NCI-H2196 treated with DMSO at 0.1 percent for 48 hours (cell line): Measurements from ENCODE around the gene PPP1R2B.
"Not testable (repeated sequence)": the region's sequence is repeated elsewhere in the genome, so short reads cannot be mapped to it uniquely, and the experiment has no call there.

Source experiments
- DNase-seq: peaks from one replicate; lab custom pipeline; 2025; ENCODE audit not compliant: unreplicated experiment; lab: John Stamatoyannopoulos, UW

The PPP1R2B gene

DNA sequence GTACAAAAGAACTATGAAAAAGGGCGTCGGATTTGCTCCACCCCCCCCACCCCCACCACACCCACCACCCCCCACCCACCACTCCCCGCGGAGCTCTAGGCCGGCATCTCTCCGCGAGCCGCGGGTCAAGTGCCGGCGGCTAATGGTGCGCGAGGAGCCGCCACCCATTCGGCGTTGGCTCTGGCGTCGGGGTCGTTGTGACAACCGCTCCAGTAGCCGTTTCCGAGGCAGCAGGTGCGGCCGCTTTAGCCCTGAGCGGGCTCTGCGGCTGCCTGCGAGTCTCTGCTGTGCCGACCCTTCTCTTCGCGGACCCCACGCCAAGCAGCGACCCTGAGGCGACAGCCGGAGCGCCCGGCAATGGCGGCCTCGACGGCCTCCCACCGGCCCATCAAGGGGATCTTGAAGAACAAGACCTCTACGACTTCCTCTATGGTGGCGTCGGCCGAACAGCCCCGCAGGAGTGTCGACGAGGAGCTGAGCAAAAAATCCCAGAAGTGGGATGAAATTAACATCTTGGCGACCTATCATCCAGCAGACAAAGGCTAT lies at the start of gene PPP1R2B:
TSS of gene PPP1R2B (plus strand) at position 90 of the 546 bp plus-strand sequence. CDS start at position 358, 268 bp downstream.
- no peak for DNase-seq

DNA sequence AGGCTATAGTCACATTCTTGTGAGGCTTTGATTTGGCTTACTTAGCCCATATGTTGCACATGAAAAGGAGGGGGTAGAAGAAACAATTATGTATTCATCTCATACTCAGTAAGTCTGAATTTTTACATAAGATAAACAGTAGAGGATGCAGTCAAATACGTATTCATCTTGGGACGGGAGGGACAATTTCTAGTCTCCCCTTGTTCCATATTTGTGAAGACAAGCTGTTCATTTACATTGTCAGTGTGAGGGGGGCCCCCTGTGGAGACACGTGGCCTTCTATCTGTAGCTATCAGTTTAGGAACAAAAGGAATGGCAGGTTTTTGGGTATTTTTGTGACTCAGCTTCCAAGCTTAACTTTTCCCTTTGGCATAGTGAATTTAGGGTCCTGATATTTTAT lies 49.2 kb upstream of the PPP1R2B start:
- no peak for DNase-seq

DNA sequence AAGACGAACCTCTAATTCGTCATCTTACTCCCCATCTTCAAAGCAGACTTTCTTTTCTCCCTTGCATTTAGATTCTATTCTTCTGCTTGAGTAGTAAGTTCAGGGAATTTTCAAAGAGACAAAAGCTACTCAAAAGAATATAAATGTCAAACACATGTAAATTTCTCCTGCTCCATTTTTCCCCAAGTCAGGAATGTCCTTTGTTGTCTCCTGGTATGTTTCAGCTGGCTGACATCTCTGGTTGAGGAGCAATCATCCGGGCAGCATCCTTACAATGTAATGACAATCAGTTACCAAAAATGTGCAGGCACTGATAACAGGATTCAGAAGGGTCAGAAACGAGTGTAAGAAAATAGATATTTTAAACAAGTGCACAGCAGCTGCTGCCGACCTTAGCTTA lies 47.6 kb upstream of the PPP1R2B start:
- no peak for DNase-seq

DNA sequence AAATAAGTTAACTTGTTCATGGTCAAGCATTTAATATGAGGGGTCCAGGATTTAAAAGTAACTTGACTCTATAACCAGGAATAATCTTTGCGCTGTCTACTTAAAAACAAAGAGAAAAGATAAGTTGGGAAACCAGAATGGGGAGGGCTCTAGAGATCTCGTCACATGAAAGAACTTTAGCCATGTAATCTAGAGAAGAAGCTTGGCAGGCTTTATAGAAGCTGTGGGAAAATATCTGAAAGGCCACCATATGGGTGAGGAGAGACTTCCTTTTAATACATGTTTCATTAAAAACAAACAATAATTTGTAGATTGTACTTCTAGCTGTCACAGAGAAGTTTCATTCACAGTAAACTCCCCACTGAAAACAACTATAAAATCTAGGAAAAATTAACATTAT lies 46.7 kb upstream of the PPP1R2B start:
- no peak for DNase-seq

DNA sequence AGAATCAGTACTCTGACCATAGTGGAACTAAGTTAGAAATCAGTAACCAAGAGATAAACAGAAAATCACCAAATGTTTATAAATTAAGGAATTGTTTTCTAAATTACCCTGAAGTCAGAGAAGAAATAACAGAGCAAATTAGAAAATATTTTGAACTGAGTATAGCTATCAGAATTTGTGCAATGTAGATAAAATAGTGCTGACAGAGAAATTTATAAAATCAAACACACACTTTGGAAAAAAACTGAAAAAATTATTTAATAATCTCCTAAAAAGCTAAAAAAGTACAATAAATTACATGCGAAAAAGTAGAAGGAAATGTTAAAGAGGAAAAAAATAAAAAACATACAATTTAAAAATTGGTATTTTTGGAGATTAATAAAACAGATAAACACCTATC lies 37.1 kb upstream of the PPP1R2B start:
- no peak for DNase-seq

DNA sequence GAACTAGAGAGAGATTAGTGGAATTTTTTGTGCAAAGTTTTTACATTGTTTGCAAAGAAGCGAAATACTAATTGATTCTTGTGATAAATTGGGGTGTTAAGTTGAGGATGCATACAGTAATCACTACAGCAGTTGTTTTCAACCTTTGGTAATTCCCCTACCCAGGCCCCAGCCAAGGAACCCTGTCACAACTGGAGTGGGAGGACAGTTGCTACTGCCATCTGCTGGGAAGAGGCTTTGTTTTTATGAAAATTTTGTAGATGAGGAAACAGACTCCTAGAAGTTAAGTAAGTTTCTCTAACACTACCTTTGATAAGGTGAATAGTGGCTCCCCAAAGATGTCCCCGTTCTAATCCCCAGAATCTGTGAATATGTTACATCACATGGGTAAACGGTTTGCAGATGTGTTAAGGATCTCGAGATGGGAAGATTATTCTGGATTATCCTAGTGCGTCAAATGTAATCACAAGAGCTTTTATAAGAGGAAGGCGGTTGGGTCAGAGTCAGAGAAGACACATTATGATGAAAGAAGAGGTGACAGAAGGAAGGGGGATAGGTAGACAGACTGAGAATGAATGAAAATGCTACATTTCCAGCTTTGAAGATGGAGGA lies 34.0 kb upstream of the PPP1R2B start:
- DNase-seq: no peak

DNA sequence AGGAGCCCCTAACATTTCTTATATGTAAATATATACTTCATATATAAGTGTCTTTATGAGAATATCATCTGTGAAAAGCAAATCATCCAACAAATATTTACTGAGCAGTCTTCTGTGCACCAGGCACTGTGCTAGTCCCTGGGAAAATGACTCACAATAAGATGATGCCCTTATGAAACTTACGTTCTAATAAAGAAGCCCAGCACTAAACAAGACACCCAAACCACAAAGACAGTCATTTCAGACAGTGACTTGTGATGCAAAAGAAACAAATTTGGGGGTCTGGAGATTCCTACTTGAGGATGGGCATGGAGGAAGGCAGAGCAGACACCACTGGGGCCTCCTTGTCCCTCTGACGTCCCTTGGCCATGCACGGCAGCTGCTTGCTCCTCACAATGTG lies 30.6 kb upstream of the PPP1R2B start:
- no peak for DNase-seq

DNA sequence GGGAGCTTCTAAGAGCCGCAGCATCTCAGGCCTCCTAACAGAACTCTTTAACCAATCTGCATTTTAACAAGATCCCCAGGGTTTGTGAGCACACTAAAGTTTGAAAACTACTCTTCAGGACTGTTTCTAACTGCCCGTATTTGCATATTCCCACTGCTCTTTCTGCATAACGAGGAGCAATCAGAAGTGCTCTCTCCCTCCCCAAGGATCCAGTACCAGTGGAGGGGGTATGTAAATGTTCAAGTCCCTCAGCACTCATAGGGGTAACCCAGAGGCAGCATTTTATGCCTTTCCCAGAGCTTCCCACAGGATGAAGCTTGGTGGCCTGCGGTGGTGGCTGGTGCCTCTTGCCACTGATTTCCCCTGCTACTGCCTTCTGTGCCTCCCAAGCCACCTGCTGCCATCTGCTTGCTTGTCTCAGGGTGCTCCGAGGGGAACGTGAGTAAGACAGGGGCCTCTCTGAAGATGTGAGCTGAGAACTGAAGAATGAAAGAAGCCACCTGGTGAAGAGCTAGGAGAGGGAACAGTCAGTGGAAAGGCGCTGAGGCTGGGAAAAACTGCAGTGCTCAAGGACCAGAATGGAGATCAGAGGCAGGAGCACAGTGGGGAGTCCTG lies 30.0 kb upstream of the PPP1R2B start:
- DNase-seq: no peak

DNA sequence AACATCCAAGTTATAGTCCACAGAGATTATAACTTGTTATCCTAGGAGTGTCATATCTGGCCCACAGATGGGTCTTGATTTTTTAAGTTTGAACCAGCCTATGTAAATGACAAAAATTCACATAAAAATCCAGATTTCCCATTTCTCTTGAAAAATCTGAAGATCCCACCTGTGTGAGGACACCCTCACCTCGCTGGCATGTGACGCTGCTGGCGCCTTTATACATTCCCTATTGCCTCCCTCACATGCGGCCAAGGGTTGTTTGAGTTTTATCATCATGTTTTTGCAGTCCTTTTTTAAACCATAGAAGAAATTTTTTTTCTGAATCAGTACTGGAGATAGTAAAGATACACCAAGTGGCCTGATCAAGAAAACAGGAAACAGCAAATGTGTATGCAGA lies 25.9 kb upstream of the PPP1R2B start:
- DNase-seq: no peak

DNA sequence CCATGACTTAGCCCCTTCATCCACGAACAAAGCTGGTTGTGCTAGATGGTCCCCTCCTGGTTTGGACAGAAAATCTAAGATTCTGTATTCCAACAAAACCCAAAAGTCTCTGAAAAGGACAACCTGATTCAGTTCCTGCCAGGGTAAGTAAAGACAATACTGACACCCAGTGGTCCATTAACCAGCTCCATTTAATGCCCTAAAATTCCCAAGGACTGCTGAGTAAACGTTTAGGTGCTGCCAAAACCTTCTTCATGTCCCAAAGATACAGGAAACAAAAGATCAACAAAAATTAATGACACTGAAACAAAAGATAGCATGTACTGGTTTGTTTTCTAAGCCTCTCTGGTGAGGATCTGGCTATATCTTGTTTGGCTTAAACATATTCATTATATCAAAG lies 25.3 kb upstream of the PPP1R2B start:
- peak; percentile 65 for DNase-seq

DNA sequence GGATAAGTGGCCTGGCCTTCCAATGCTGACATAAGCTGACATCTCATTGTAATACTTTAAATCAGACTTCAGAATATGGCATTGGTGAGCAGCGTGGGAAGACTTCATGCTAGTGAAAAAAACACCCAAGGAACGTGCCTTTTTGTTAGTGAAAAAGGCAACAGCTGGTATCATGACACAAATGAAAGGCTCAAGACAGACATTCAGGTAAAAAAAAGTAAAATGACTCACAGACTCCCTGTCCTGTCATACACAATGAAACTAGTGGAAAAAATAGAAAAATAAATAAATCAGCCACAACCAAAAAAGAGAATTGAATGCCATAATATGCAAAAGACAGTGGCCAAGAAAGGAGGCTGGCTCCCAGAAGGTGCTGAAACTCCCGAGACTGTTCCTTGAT lies 24.4 kb upstream of the PPP1R2B start:
- DNase-seq: no peak

DNA sequence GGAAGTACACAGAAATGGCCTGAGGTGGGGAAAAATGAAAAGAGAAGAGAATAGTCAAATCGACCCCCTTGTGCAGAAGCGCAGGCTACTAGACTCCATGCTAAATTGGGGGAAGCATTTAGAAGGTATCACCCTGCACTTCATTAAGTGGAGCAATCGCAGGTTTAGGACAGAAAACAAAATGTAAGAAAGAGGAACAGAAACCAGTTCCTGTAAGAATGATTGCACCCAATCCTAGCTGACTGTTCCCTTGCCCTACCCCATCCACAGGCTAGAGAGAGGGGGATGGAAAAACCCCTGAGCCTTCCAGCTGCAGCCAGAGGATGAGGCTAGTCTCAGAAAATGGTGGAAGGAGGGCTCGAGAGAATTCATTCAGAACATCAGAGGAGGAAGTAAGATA lies 23.9 kb upstream of the PPP1R2B start:
- DNase-seq: no peak

DNA sequence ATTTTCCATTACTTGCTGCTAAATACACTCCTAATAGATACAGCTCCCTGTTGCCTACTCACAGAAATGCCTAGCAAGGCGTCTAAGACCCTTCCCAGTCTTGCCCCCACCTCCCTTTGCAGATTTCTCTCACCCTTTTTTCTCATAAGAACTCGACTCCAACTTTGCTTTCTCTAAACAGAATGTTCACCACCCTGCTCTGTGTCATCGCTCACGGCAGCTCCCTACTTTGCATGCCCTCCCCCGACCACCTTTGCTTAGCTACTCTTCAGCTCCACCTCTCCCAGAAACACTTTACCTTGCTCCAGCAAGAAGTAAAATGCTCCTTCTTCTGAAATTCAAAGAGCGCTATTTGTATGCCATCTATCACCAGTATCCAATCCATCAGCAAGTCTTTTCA lies 15.2 kb upstream of the PPP1R2B start:
- DNase-seq: no peak

DNA sequence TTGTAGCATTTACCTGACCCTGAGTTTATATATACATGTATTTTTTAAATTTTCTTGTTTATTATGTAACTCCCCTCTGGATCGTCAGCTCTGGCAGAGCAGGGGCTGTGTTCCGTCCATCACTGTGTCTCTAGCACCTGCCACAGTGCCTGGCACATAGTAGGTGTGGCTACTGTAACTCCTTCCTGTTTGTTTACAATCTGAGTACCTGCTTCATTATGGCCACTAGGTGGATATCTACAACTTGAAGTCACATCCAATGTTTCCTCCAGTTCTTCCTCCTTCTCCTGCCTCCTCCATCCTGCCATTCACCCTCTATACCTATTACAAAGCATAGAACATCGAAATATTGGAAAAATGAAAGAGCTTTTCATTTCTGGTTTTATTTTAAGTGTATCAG lies 14.2 kb upstream of the PPP1R2B start:
- DNase-seq: no peak

DNA sequence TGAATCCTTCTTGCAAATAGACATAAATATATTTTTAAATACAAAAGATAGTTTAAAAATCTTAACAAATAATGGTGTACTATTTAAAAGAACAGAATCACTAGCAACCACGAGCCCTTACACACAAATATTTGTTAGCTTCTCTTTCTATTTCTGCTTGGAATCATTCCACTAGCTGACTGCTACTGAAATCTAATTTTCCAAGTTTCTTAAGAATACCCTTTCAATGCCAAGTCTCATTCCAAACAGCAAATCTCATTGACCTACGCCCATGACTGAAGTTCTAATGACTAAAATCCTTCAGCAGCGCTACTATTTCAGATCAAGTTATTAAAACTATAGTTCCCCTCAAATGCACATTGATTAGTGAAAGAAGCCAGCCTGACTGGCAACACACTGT lies 13.2 kb upstream of the PPP1R2B start:
- DNase-seq: no peak

DNA sequence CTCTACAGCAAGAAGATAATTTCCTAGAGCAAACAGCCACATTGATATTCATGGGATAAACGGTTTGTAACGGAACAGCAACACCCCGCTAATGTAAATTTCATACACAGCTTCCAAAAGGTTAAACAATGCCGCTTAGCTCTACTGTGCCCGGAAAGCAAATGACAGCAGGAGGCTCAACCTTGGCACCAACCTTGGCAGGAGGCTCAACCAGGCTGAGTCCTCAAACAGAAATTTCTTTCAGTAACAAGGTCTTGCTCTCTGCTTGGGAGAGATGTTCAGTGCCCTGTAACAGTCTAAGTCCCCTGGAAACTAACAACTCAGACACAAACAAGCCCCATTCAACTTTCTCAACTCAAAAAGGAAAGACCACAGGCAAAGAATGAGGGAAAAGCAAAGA lies 11.1 kb upstream of the PPP1R2B start:
- no peak for DNase-seq

DNA sequence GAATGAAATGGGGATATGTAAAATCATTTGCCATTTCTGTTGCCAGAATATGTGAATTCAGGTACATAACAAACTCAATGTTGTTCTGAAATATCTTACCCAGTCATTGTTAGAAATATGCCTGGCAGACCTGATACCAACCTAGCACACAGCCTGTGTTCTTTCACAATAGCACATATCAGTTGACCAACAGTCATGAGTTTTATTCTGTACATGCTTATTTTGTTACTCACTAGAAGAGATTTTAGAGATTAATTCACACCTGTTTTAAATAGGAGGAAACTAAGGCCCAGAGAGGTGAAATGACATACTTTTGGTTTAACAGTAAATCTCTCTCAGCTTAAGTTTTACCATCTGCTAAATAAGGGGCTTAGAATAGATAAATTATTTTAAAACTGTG lies 8.4 kb upstream of the PPP1R2B start:
- no peak for DNase-seq

DNA sequence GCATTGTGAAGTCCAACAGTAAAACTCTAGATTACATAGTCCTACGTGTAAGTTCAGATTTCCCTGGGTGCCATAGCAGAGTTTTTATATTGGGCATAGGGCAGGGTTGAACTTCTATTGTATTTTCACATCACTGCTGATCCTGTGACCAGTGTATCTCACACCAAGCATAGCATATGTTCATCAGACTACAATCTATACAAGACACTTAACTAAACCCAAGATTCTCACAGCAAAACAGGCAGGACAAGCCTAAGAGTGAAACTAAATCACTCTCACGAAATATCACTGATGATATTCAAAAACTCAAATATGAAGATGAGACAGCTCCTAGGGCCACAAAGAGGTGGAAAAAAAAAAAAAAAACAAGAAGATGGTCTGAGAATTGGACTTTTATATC lies 3.2 kb upstream of the PPP1R2B start:
- no peak for DNase-seq

DNA sequence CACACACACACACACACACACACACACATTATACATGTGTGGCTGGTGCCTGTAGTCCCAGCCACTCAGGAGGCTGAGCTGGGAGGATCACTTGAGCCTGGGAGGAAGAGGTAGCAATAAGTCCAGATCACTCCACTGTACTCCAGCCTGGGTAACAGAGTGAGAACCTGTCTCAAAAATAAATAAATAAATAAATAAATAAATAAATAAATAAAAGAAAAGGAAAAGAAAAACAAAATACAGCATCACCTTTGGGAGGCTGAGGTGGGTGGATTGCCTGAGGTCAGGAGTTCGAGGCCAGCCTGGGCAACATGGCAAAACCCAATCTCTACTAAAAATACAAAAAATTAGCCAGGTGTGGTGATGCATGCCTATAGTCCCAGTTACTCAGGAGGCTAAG lies 1.6 kb upstream of the PPP1R2B start:
- not testable (repeated sequence) for DNase-seq

DNA sequence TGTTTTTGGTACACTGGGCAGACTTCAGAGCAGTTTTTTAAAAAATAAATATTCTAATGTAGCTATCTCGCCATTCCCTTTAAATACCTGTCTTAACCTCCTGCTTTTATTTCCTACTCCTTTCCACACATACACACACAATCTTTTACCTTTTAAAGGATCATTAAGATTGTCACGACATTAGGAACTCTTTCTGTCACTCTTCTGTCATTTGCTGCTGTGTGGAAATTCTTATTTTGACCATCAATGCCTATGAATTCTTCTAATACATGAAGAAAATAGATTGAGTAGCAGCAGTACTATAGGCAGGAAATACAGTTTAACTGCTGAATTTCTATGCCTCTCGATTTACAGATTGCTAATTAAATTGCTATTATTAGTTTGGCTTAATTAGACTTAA lies 1.8 kb downstream of the PPP1R2B start:
- no peak for DNase-seq

DNA sequence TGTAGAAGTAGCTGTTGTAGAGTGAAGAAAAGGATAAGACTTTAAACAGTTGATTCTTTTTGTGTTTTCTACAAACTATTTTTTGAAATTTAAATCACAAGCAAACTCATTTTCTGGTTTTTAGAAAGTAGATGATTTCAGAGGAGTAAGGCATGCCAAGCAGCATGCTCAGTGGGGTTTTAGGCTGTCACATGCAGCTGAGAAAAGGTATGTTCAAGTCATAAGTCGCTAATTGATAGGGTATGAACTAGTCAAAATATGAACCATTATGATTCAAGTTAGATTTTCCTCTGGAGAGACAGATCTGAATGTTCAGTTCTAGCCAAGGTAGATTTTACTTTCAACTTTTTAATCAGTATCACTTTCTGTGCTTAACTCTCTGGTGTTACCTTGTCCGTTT lies 3.0 kb downstream of the PPP1R2B start:
- DNase-seq: not testable (repeated sequence)

DNA sequence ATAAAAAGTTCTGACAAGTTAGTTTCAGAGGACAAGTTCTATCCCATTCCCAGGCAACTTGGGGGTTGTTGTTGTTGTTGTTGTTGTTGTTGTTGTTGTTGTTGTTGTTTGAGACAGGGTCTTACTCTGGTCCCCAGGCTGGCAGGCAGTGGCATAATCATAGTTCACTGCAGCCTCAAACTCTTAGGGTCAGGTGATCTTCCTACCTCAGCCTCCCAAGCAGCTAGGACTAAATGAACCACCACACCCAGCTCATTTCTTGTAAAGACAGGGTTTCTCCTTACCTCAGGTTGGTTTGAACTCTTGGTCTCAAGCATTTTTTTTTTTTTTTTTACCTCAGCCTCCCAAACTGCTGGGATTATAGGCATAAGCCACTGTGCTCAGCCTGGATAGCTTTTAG lies 15.3 kb downstream of the PPP1R2B start:
- DNase-seq: no peak

DNA sequence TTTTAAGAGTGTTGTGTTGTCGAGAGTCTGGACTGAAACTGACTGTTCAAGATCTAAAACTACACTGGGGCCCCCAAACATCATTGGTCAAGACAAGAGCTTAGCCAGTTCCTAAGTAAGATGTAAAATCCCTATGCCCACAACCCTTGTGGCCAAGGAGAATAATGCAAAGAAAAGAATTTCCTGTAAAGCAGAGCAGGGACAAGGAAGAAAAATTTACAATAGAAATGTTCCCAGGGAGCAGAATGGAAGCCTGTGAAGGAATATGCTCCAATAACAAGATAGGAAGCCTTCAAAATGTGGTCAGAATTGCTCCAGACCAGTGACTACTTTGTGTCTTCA lies 20.4 kb downstream of the PPP1R2B start:
- no peak for DNase-seq
